HEK293 (cell line): ENCODE results near the gene MAP1LC3B2.

Experiments used
- CTCF ChIA-PET: fragments of 350-600 bp; formaldehyde crosslinking; extraction: SDS; loops from one replicate; lab custom pipeline; 2021; ENCODE audit warnings: antibody characterized with exemption; lab: Yijun Ruan, JAX
- POLR2A ChIA-PET: fragments of 300-600 bp; formaldehyde crosslinking; extraction: SDS; loops from one replicate; lab custom pipeline; 2020; ENCODE audit warnings: antibody characterized with exemption, inconsistent platforms; lab: Yijun Ruan, JAX
- H3K27ac ChIP-seq: fragments of 200-500 bp; sonication (Bioruptor generic); 2 replicates; pipeline ENCODE4 v1.5.1; 2014; ENCODE audit warnings: low read depth, low read length, control low read depth, inconsistent platforms; ENCODE audit errors: extremely low read depth
- H3K36me3 ChIP-seq, 2 experiments: fragments of 200-500 bp in 1 of 2; sonication (Bioruptor generic) in 1 of 2; 1 replicate in 1 of 2; 2 replicates in 1 of 2; pipeline ENCODE4 v1.5.1; 2014 to 2017; ENCODE audit warnings: inconsistent platforms in 2 of 2, low read length in 2 of 2; ENCODE audit not compliant: control insufficient read depth in 2 of 2, insufficient read depth in 1 of 2
- H3K4me1 ChIP-seq: fragments of 200-500 bp; sonication (Bioruptor generic); 2 replicates; pipeline ENCODE4 v1.5.1; 2014; ENCODE audit warnings: mild to moderate bottlenecking, low read length, inconsistent platforms; ENCODE audit not compliant: control insufficient read depth, insufficient read depth
- H3K4me3 ChIP-seq: 2 replicates; pipeline ENCODE4 v1.5.1; 2011; ENCODE audit warnings: low read depth, mild to moderate bottlenecking, control low read depth, low read length, moderate library complexity
- H3K9me3 ChIP-seq: fragments of 200-500 bp; sonication (Bioruptor generic); 2 replicates; pipeline ENCODE4 v1.5.1; 2014; ENCODE audit warnings: low read depth, low read length, inconsistent platforms; ENCODE audit not compliant: control insufficient read depth, insufficient read depth
- GLIS2 ChIP-seq: fragments of 450-650 bp; formaldehyde crosslinking; IDR thresholded peaks from 2 replicates; pipeline ENCODE4 v1.5.1; 2016; ENCODE audit warnings: missing biosample characterization, missing genetic modification characterization
- OVOL3 ChIP-seq: fragments of 450-650 bp; formaldehyde crosslinking; IDR thresholded peaks from 2 replicates; pipeline ENCODE4 v1.5.1; 2016; ENCODE audit warnings: missing biosample characterization, missing genetic modification characterization
- REST ChIP-seq: fragments of 450-650 bp; formaldehyde crosslinking; IDR thresholded peaks from 2 replicates; pipeline ENCODE4 v1.5.1; 2016; ENCODE audit warnings: missing biosample characterization, missing genetic modification characterization
- YY1 ChIP-seq: fragments of 450-650 bp; formaldehyde crosslinking; IDR thresholded peaks from 2 replicates; pipeline ENCODE4 v1.5.1; 2018; ENCODE audit warnings: missing biosample characterization, missing genetic modification characterization
- ZBTB17 ChIP-seq: fragments of 450-650 bp; formaldehyde crosslinking; IDR thresholded peaks from 2 replicates; pipeline ENCODE4 v1.5.1; 2016; ENCODE audit warnings: missing biosample characterization, missing genetic modification characterization
- ZBTB8A ChIP-seq: fragments of 450-650 bp; formaldehyde crosslinking; IDR thresholded peaks from 2 replicates; pipeline ENCODE4 v1.5.1; 2016; ENCODE audit warnings: missing biosample characterization, missing genetic modification characterization
- ZNF114 ChIP-seq: fragments of 450-650 bp; formaldehyde crosslinking; IDR thresholded peaks from 2 replicates; pipeline ENCODE4 v1.5.0; 2017; ENCODE audit warnings: missing biosample characterization, missing genetic modification characterization
- ZNF23 ChIP-seq: fragments of 450-650 bp; formaldehyde crosslinking; IDR thresholded peaks from 2 replicates; pipeline ENCODE4 v1.5.1; 2016; ENCODE audit warnings: missing biosample characterization, missing genetic modification characterization, borderline replicate concordance
- ZNF26 ChIP-seq: fragments of 450-650 bp; formaldehyde crosslinking; IDR thresholded peaks from 2 replicates; pipeline ENCODE4 v1.5.1; 2016; ENCODE audit warnings: missing biosample characterization, missing genetic modification characterization
- ZNF324 ChIP-seq: fragments of 450-650 bp; formaldehyde crosslinking; IDR thresholded peaks from 2 replicates; pipeline ENCODE4 v1.5.1; 2016; ENCODE audit warnings: missing biosample characterization, missing genetic modification characterization
- ZNF366 ChIP-seq: fragments of 450-650 bp; formaldehyde crosslinking; conservative IDR thresholded peaks from 2 replicates; pipeline ENCODE4 v1.5.1; 2016; ENCODE audit warnings: missing biosample characterization, missing genetic modification characterization
- ZNF404 ChIP-seq: fragments of 450-650 bp; formaldehyde crosslinking; IDR thresholded peaks from 2 replicates; pipeline ENCODE4 v1.5.1; 2017; ENCODE audit warnings: missing biosample characterization, missing genetic modification characterization
- ZNF518A ChIP-seq: fragments of 450-650 bp; formaldehyde crosslinking; conservative IDR thresholded peaks from 2 replicates; pipeline ENCODE4 v1.5.1; 2016; ENCODE audit warnings: low read depth, missing biosample characterization, missing genetic modification characterization
- ZNF529 ChIP-seq: fragments of 450-650 bp; formaldehyde crosslinking; IDR thresholded peaks from 2 replicates; pipeline ENCODE4 v1.5.1; 2017; ENCODE audit warnings: missing genetic modification characterization, missing biosample characterization; ENCODE audit not compliant: insufficient replicate concordance
- ZNF530 ChIP-seq: fragments of 450-650 bp; formaldehyde crosslinking; IDR thresholded peaks from 2 replicates; pipeline ENCODE4 v1.5.1; 2016; ENCODE audit warnings: low read depth, missing biosample characterization, missing genetic modification characterization
- ZNF571 ChIP-seq: fragments of 450-650 bp; formaldehyde crosslinking; IDR thresholded peaks from 2 replicates; pipeline ENCODE4 v1.5.0; 2017; ENCODE audit warnings: missing biosample characterization, missing genetic modification characterization
- ZNF658 ChIP-seq: fragments of 450-650 bp; formaldehyde crosslinking; IDR thresholded peaks from 2 replicates; pipeline ENCODE4; 2016; ENCODE audit warnings: missing biosample characterization, missing genetic modification characterization
- ZNF768 ChIP-seq: fragments of 450-650 bp; formaldehyde crosslinking; IDR thresholded peaks from 2 replicates; pipeline ENCODE4 v1.5.1; 2018; ENCODE audit warnings: missing biosample characterization, mild to moderate bottlenecking, missing genetic modification characterization
- ZNF777 ChIP-seq: fragments of 450-650 bp; formaldehyde crosslinking; IDR thresholded peaks from 2 replicates; pipeline ENCODE4 v1.5.1; 2017; ENCODE audit warnings: missing biosample characterization, missing genetic modification characterization, borderline replicate concordance
- ZSCAN23 ChIP-seq: fragments of 450-650 bp; formaldehyde crosslinking; IDR thresholded peaks from 2 replicates; pipeline ENCODE4 v1.5.1; 2016; ENCODE audit warnings: missing biosample characterization, missing genetic modification characterization

MAP1LC3B2 gene

DNA sequence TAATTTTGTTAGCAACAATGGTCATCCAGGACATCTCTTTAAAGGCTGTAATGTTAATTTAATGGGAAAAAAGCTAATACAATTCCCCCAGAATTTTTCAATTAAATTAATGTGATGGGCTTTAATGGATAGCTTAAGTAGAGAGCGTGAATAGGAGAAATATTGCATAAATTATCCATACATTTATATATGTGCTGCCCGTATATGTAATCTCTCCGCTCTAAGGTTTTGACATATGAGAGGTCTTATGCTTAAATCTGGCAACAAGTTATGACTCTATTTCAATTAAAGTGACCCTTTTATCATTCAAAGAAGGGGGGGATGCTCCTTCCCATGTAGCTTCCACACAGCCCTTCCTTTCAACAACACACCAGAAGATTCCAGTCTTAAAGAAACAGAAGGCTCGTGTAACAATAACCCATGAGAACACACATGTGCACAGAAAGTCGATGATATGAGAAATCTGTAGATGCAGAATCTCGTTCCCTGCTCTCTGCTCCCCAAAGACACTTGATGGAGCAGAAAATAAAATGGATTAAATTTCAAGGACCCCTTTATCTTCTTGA lies 24.0 kb downstream of the MAP1LC3B2 start:
- H3K9me3 ChIP-seq: no peaks in the 10 kb centered on the region
- CTCF ChIA-PET: interaction anchor here (0.6 to 0.7 kb wide), 3 partner anchors 9 to 157 kb away, joined by 3 to 6 read pairs (median 4); no protein-coding TSS in a partner anchor
- no peak overlapping the region for H3K4me3 ChIP-seq
- H3K36me3 ChIP-seq: no peaks in the 10 kb centered on the region
- POLR2A ChIA-PET: no interaction called here
- no peak overlapping the region for H3K27ac ChIP-seq
- TF ChIP-seq ZNF518A (tag by site-specific recombination): no peak
- no peak for TF ChIP-seq ZNF26
- no peak for TF ChIP-seq ZNF404 (tag by site-specific recombination)
- TF ChIP-seq ZNF777 (tag by site-specific recombination): no peak
- no peak for TF ChIP-seq ZBTB17 (tag by site-specific recombination)
- TF ChIP-seq OVOL3 (tag by site-specific recombination): no peak
- no peak for TF ChIP-seq ZNF23 (tag by site-specific recombination)
- no peak for TF ChIP-seq GLIS2 (tag by site-specific recombination)
- TF ChIP-seq ZSCAN23 (tag by site-specific recombination): no peak
- TF ChIP-seq, all 188 proteins: peak for 0
- H3K4me1 ChIP-seq: no peaks in the 10 kb centered on the region

GRCh38 chr12:116587270-116587669 lies 28.1 kb downstream of the MAP1LC3B2 start:
- Histone ChIP-seq H3K27ac (no peak overlapping the region), H3K4me3 (no peak overlapping the region), H3K36me3 (no peaks in the 10 kb centered on the region), H3K9me3 (no peaks in the 10 kb centered on the region), H3K4me1 (peaks cover 2% of the 10 kb centered on the region; the same call in 1 of the 2 replicates)
- ChIA-PET POLR2A (no interaction called here), CTCF (interaction anchor here (1.1 kb wide), 1 partner anchor 13 kb away, joined by 3 read pairs; no protein-coding TSS in a partner anchor)
- TF ChIP-seq ZNF530 (tag by site-specific recombination): no peak
- 0 out of 2 replicates have a peak, but pooled peaks have one; percentile 32 for TF ChIP-seq ZNF571 (tag by site-specific recombination)
- peak; percentile 57 for TF ChIP-seq ZBTB17 (tag by site-specific recombination)
- TF ChIP-seq ZNF324 (tag by site-specific recombination): no peak
- peak; percentile 84 for TF ChIP-seq ZNF366 (tag by site-specific recombination)

- Histone ChIP-seq H3K27ac (no peak overlapping the region), H3K4me1 (peaks cover 2% of the 10 kb centered on the region; the same call in 1 of the 2 replicates), H3K36me3 (no peaks in the 10 kb centered on the region), H3K9me3 (no peaks in the 10 kb centered on the region), H3K4me3 (no peak overlapping the region)
- POLR2A ChIA-PET: interaction anchor here (0.5 kb wide), 1 partner anchor 1985 kb away, joined by 3 read pairs; no protein-coding TSS in a partner anchor
- TF ChIP-seq ZNF114 (tag by site-specific recombination): no peak
- no peak for TF ChIP-seq ZBTB8A (tag by site-specific recombination)
- TF ChIP-seq ZNF658 (tag by site-specific recombination): no peak
- no peak for TF ChIP-seq YY1 (tag by site-specific recombination)
- TF ChIP-seq ZNF768 (tag by site-specific recombination): peak; percentile 68; the same call in 1 of the 2 replicates
- TF ChIP-seq ZNF529 (tag by site-specific recombination): no peak
- no peak for TF ChIP-seq REST (tag by site-specific recombination)
- peak; percentile 89 for TF ChIP-seq ZNF366 (tag by site-specific recombination)
- peak; percentile 55 for TF ChIP-seq ZBTB17 (tag by site-specific recombination)
- CTCF ChIA-PET: interaction anchor here (0.6 kb wide), 2 partner anchors 11 to 38 kb away, joined by 3 to 6 read pairs; no protein-coding TSS in a partner anchor
Observed at GRCh38 chr12:116588390-116589028, 29.3 kb downstream of the MAP1LC3B2 start.
